Endodermal cell (in vitro differentiated cells): ENCODE measurements around the gene TSPAN3. TPM values are rescaled to one million over a fixed set of nuclear protein-coding genes. Genes with fewer than 3 reads are reported as not detected.

Experiments used
- DNase-seq: peaks from one replicate; pipeline ENCODE4 v3.0.0-alpha.2; 2017
- H3K27ac ChIP-seq: 2 replicates; pipeline ENCODE4 v1.5.1; 2013; ENCODE audit warnings: mild to moderate bottlenecking, low read depth, low read length, moderate library complexity
- H3K27me3 ChIP-seq: 2 replicates; pipeline ENCODE4 v1.6.1; 2013; ENCODE audit warnings: mild to moderate bottlenecking, low read length, moderate library complexity; ENCODE audit not compliant: insufficient read depth, control insufficient read depth, poor library complexity, severe bottlenecking
- H3K36me3 ChIP-seq: 2 replicates; pipeline ENCODE4 v1.7.0; 2013; ENCODE audit warnings: mild to moderate bottlenecking, low read length, moderate library complexity; ENCODE audit not compliant: control insufficient read depth, insufficient read depth
- H3K4me1 ChIP-seq: one replicate; pipeline ENCODE4 v1.7.0; 2013; ENCODE audit warnings: low read length; ENCODE audit not compliant: control insufficient read depth, insufficient read depth
- H3K4me3 ChIP-seq: 2 replicates; pipeline ENCODE4 v1.5.1; 2013; ENCODE audit warnings: mild to moderate bottlenecking, low read length, moderate library complexity
- H3K9ac ChIP-seq: 2 replicates; pipeline ENCODE4 v1.6.1; 2013; ENCODE audit warnings: mild to moderate bottlenecking, low read length, moderate library complexity; ENCODE audit not compliant: poor library complexity, severe bottlenecking; ENCODE audit errors: extremely low read depth
- H3K9me3 ChIP-seq: 2 replicates; pipeline ENCODE4 v1.6.1; 2013; ENCODE audit warnings: mild to moderate bottlenecking, low read length, moderate library complexity; ENCODE audit not compliant: control insufficient read depth
- H3K27ac Mint-ChIP-seq: 2 replicates; pipeline ENCODE4 v1.8.0; 2020; ENCODE audit warnings: mixed read lengths
- H3K27me3 Mint-ChIP-seq: 2 replicates; pipeline ENCODE4 v1.8.0; 2021; ENCODE audit warnings: mild to moderate bottlenecking, mixed read lengths; ENCODE audit not compliant: insufficient read depth
- H3K36me3 Mint-ChIP-seq: 2 replicates; pipeline ENCODE4 v1.8.0; 2020; ENCODE audit warnings: low read depth, mixed read lengths
- H3K4me1 Mint-ChIP-seq: 2 replicates; pipeline ENCODE4 v1.8.0; 2020; ENCODE audit warnings: mixed read lengths
- H3K4me3 Mint-ChIP-seq: 2 replicates; pipeline ENCODE4 v1.8.0; 2020; ENCODE audit warnings: mild to moderate bottlenecking, moderate library complexity, mixed read lengths
- H3K9me3 Mint-ChIP-seq: 2 replicates; pipeline ENCODE4 v1.8.0; 2020; ENCODE audit warnings: mild to moderate bottlenecking, mixed read lengths
- CTCF ChIP-seq: fragments of 200-600 bp; sonication (generic); conservative IDR thresholded peaks from 2 replicates; pipeline ENCODE4 v1.5.0; 2021; ENCODE audit warnings: antibody characterized with exemption, mild to moderate bottlenecking
- WGBS, 2 experiments: methylation state at CpG; one replicate each; pipeline versions ENCODE4 v1.1.5 to v1.1.7; 2013; ENCODE audit warnings: missing lambda C conversion rate in 2 of 2, mixed read lengths in 1 of 2; ENCODE audit not compliant: insufficient coverage in 1 of 2, insufficient read length in 1 of 2; 5-methylcytosine and 5-hydroxymethylcytosine counted together
- total RNA-seq, 2 donors: library from RNA; stranded (reverse); fragmentation: NEBNext Ultra II Directional in 1 of 2; extraction: Animal tissue kit (Norgen Biotek cat#: 25700) in 1 of 2; gene quantifications; 2 replicates in 1 of 2; 3 replicates in 1 of 2; pipeline ENCODE4 v1.2.1, GENCODE V29; 2021

The TSPAN3 gene
- total RNA-seq, 2 donors from 2014 or later, result 188 to 211 TPM

GRCh38 chr15:77001351-77001750 is 69.6 kb downstream of the TSPAN3 start:
- no peaks in the 10 kb centered on the region for H3K4me1 ChIP-seq
- H3K4me1 Mint-ChIP-seq, result no peaks in the 10 kb centered on the region
- H3K27me3 Mint-ChIP-seq, result peaks cover 2% of the 10 kb centered on the region
- no peak for TF ChIP-seq CTCF
- WGBS, 2 experiments, result 86 to 94% methylated on average over 4 of the region's 4 CpGs
- H3K4me3 ChIP-seq, result no peak overlapping the region
- no peak for DNase-seq
- H3K9me3 ChIP-seq, result no peaks in the 10 kb centered on the region
- no peak overlapping the region for H3K27ac ChIP-seq
- no peaks in the 10 kb centered on the region for H3K9me3 Mint-ChIP-seq
- no peaks in the 10 kb centered on the region for H3K36me3 ChIP-seq
- no peak overlapping the region for H3K27ac Mint-ChIP-seq
- H3K36me3 Mint-ChIP-seq, result no peaks in the 10 kb centered on the region
- H3K9ac ChIP-seq, result no peak overlapping the region
- H3K4me3 Mint-ChIP-seq, result no peak overlapping the region
- H3K27me3 ChIP-seq, result no peaks in the 10 kb centered on the region

GRCh38 chr15:76999996-77000395 is 70.9 kb downstream of the TSPAN3 start:
- Histone ChIP-seq H3K27ac (no peak overlapping the region), H3K9me3 (no peaks in the 10 kb centered on the region), H3K4me3 (no peak overlapping the region), H3K27me3 (no peaks in the 10 kb centered on the region), H3K36me3 (no peaks in the 10 kb centered on the region), H3K4me1 (no peaks in the 10 kb centered on the region), H3K9ac (no peak overlapping the region)
- Mint-ChIP-seq H3K36me3 (no peaks in the 10 kb centered on the region), H3K27me3 (peaks cover 2% of the 10 kb centered on the region), H3K9me3 (no peaks in the 10 kb centered on the region), H3K4me1 (no peaks in the 10 kb centered on the region), H3K27ac (no peak overlapping the region), H3K4me3 (no peak overlapping the region)
- 86 to 94% methylated on average over 2 of the region's 2 CpGs for whole genome bisulfite sequencing, 2 experiments
- TF ChIP-seq CTCF, result no peak
- DNase-seq, result no peak

- no peak overlapping the region for H3K27ac Mint-ChIP-seq
- no peak overlapping the region for H3K4me3 Mint-ChIP-seq
- no peaks in the 10 kb centered on the region for H3K36me3 Mint-ChIP-seq
- 82 to 88% methylated on average over 8 of the region's 8 CpGs for WGBS, 2 experiments
- H3K9me3 Mint-ChIP-seq, result no peaks in the 10 kb centered on the region
- Histone ChIP-seq H3K9me3 (no peaks in the 10 kb centered on the region), H3K36me3 (no peaks in the 10 kb centered on the region), H3K27me3 (no peaks in the 10 kb centered on the region), H3K27ac (no peak overlapping the region), H3K4me3 (no peak overlapping the region), H3K9ac (no peak overlapping the region), H3K4me1 (no peaks in the 10 kb centered on the region)
- DNase-seq, result no peak
- no peak for TF ChIP-seq CTCF
- no peaks in the 10 kb centered on the region for H3K4me1 Mint-ChIP-seq
- H3K27me3 Mint-ChIP-seq, result peaks cover 2% of the 10 kb centered on the region
Observed at GRCh38 chr15:76998663-76999285, 72.1 kb downstream of the TSPAN3 start.
